Measurements from ENCODE around the gene QRFP. TPM values are rescaled to one million over a fixed set of nuclear protein-coding genes. Genes with fewer than 3 reads are reported as not detected.

The QRFP gene
- polyA plus RNA-seq, 2 of the 4 experiments (the other 2 are of a cell fraction), result not detected

DNA sequence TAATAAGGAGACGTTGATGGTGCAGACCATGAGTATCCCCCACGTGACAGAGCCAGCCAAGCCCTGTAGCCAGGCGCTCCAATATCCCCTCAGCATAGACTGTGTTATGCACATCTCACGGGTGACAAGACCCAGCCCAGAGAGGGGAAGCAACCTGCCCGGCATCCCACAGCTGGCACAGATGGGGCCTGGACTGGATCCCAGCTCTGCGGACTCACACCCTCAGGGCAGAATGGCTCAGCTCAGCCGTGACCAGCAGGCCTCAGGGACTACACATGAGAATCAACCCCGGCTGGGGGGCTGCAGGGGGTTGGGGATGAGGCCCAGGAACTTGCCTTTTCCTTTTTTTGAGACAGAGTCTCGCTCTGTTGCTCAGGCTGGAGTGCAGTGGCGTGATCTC is 30.7 kb upstream of the QRFP start (continued):
- TF ChIP-seq, protein P1, sequence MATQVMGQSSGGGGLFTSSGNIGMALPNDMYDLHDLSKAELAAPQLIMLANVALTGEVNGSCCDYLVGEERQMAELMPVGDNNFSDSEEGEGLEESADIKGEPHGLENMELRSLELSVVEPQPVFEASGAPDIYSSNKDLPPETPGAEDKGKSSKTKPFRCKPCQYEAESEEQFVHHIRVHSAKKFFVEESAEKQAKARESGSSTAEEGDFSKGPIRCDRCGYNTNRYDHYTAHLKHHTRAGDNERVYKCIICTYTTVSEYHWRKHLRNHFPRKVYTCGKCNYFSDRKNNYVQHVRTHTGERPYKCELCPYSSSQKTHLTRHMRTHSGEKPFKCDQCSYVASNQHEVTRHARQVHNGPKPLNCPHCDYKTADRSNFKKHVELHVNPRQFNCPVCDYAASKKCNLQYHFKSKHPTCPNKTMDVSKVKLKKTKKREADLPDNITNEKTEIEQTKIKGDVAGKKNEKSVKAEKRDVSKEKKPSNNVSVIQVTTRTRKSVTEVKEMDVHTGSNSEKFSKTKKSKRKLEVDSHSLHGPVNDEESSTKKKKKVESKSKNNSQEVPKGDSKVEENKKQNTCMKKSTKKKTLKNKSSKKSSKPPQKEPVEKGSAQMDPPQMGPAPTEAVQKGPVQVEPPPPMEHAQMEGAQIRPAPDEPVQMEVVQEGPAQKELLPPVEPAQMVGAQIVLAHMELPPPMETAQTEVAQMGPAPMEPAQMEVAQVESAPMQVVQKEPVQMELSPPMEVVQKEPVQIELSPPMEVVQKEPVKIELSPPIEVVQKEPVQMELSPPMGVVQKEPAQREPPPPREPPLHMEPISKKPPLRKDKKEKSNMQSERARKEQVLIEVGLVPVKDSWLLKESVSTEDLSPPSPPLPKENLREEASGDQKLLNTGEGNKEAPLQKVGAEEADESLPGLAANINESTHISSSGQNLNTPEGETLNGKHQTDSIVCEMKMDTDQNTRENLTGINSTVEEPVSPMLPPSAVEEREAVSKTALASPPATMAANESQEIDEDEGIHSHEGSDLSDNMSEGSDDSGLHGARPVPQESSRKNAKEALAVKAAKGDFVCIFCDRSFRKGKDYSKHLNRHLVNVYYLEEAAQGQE (IDR thresholded peaks at IDR 0.05), result no peak
- TF ChIP-seq CEBPB (IDR thresholded peaks at IDR 0.05) (no peak), NR3C1 (IDR thresholded peaks at IDR 0.05) (no peak), SMC3 (IDR thresholded peaks at IDR 0.05) (no peak), FOSB (CRISPR knock-in tag; IDR thresholded peaks at IDR 0.05) (no peak), JUNB (IDR thresholded peaks at IDR 0.05) (no peak), JUN (IDR thresholded peaks at IDR 0.05) (no peak), CBX2 (IDR thresholded peaks at IDR 0.05; ENCODE audit: borderline replicate concordance, low read depth) (no peak)
- TF ChIP-seq, protein P2, sequence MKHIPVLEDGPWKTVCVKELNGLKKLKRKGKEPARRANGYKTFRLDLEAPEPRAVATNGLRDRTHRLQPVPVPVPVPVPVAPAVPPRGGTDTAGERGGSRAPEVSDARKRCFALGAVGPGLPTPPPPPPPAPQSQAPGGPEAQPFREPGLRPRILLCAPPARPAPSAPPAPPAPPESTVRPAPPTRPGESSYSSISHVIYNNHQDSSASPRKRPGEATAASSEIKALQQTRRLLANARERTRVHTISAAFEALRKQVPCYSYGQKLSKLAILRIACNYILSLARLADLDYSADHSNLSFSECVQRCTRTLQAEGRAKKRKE (CRISPR knock-in tag; IDR thresholded peaks at IDR 0.05; ENCODE audit: low read depth), result no peak
- TF ChIP-seq, protein P3, sequence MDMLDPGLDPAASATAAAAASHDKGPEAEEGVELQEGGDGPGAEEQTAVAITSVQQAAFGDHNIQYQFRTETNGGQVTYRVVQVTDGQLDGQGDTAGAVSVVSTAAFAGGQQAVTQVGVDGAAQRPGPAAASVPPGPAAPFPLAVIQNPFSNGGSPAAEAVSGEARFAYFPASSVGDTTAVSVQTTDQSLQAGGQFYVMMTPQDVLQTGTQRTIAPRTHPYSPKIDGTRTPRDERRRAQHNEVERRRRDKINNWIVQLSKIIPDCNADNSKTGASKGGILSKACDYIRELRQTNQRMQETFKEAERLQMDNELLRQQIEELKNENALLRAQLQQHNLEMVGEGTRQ (IDR thresholded peaks at IDR 0.05), result no peak
- TF ChIP-seq, protein P4, sequence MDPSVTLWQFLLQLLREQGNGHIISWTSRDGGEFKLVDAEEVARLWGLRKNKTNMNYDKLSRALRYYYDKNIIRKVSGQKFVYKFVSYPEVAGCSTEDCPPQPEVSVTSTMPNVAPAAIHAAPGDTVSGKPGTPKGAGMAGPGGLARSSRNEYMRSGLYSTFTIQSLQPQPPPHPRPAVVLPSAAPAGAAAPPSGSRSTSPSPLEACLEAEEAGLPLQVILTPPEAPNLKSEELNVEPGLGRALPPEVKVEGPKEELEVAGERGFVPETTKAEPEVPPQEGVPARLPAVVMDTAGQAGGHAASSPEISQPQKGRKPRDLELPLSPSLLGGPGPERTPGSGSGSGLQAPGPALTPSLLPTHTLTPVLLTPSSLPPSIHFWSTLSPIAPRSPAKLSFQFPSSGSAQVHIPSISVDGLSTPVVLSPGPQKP (IDR thresholded peaks at IDR 0.05; ENCODE audit: low read depth, low read length), result no peak

DNA sequence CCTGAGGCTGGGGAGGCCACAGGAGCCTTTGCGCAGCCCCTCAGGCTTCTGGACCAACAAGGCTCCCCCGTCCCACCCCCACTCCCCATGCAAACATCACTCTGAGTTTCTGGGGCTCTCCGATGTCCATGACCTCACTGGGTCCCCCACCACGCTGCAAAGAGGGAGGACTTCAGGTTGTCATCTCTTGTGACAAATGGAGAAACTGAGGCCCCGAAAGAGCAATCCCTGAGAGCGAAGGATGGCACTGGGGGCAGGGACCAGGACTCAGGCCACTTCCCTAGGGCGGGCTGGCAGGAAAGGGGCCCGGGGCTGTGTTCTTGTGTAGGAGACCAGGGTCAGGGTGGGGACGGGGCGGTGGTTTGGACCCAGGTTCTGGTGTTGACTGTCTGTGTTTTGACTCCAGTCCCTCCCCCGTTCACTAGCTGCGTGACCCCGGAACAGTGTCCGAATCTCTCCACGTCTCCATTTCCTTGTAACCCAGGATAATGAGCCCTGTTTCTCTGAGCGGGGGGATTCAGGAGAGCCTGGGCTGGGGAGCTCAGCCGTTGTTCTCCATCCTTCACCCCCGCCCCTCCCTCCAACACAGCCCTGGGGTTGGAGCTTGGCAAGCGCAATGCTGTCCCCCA is 28.6 kb upstream of the QRFP start:
- ATAC-seq, result no peak
- Histone ChIP-seq H3K4me1 (peaks cover 26% of the 10 kb centered on the region), H3K4me3 (no peak overlapping the region), H3K9me3 (no peaks in the 10 kb centered on the region), H3K27ac (peak overlapping the region in 1 of 2 experiments; percentile 24; a peak in 2 of 6 replicates), H3K4me2 (no peak overlapping the region)
- TF ChIP-seq RNF2 (IDR thresholded peaks at IDR 0.05; ENCODE audit: borderline replicate concordance, low read depth), result no peak
- TF ChIP-seq NFE2L2 (conservative IDR thresholded peaks at IDR 0.05; ENCODE audit: low read length), result no peak
- TF ChIP-seq FOSL2 (IDR thresholded peaks at IDR 0.05), result no peak
- no peak for TF ChIP-seq FOSL2 (CRISPR knock-in tag; IDR thresholded peaks at IDR 0.05)
- no peak for TF ChIP-seq MAFK (IDR thresholded peaks at IDR 0.05; ENCODE audit: partially characterized antibody)
- no peak for TF ChIP-seq RFX5 (IDR thresholded peaks at IDR 0.05)
- no peak for TF ChIP-seq RARB (CRISPR knock-in tag; IDR thresholded peaks at IDR 0.05)
- TF ChIP-seq ZFP36 (IDR thresholded peaks at IDR 0.05; ENCODE audit: borderline replicate concordance, partially characterized antibody), result no peak
- TF ChIP-seq, protein P5, sequence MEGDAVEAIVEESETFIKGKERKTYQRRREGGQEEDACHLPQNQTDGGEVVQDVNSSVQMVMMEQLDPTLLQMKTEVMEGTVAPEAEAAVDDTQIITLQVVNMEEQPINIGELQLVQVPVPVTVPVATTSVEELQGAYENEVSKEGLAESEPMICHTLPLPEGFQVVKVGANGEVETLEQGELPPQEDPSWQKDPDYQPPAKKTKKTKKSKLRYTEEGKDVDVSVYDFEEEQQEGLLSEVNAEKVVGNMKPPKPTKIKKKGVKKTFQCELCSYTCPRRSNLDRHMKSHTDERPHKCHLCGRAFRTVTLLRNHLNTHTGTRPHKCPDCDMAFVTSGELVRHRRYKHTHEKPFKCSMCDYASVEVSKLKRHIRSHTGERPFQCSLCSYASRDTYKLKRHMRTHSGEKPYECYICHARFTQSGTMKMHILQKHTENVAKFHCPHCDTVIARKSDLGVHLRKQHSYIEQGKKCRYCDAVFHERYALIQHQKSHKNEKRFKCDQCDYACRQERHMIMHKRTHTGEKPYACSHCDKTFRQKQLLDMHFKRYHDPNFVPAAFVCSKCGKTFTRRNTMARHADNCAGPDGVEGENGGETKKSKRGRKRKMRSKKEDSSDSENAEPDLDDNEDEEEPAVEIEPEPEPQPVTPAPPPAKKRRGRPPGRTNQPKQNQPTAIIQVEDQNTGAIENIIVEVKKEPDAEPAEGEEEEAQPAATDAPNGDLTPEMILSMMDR (IDR thresholded peaks at IDR 0.05), result no peak
- no peak for TF ChIP-seq ZC3H11A (IDR thresholded peaks at IDR 0.05)
- TF ChIP-seq ZSCAN20 (CRISPR knock-in tag; IDR thresholded peaks at IDR 0.05), result no peak
- TF ChIP-seq, protein P6, sequence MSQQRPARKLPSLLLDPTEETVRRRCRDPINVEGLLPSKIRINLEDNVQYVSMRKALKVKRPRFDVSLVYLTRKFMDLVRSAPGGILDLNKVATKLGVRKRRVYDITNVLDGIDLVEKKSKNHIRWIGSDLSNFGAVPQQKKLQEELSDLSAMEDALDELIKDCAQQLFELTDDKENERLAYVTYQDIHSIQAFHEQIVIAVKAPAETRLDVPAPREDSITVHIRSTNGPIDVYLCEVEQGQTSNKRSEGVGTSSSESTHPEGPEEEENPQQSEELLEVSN (IDR thresholded peaks at IDR 0.05; ENCODE audit: borderline replicate concordance, low read depth), result no peak
- no peak for TF ChIP-seq FOSB (CRISPR knock-in tag; IDR thresholded peaks at IDR 0.05)
- TF ChIP-seq MYC (IDR thresholded peaks at IDR 0.05; ENCODE audit: borderline replicate concordance, low read length), result no peak
- ChIA-PET POLR2A (no interaction called here), CTCF (interaction anchor here (0.5 to 5.2 kb wide), 12 partner anchors 12 to 218 kb away, joined by 3 to 32 read pairs (median 3); no protein-coding TSS in a partner anchor)
- FAIRE-seq, result no peak
- WGBS (ENCODE audit: missing lambda C conversion rate), result 84% methylated on average over 15 of the region's 19 CpGs
- DNase-seq (ENCODE audit: low read depth in 1 of 2, low spot score in 1 of 2), result no peak

All from A549 (cell line).